GM21825 (cell line): ENCODE measurements around the gene KTI12.
"Not testable (repeated sequence)": the region's sequence is repeated elsewhere in the genome, so short reads cannot be mapped to it uniquely, and the experiment has no call there.

Experiments used
- ATAC-seq: cut with Tn5 transposase; IDR thresholded peaks from one replicate; pipeline ENCODE4 v1.9.1; 2021; ENCODE audit warnings: mild to moderate bottlenecking, moderate library complexity; ENCODE audit not compliant: unreplicated experiment

KTI12 gene

DNA sequence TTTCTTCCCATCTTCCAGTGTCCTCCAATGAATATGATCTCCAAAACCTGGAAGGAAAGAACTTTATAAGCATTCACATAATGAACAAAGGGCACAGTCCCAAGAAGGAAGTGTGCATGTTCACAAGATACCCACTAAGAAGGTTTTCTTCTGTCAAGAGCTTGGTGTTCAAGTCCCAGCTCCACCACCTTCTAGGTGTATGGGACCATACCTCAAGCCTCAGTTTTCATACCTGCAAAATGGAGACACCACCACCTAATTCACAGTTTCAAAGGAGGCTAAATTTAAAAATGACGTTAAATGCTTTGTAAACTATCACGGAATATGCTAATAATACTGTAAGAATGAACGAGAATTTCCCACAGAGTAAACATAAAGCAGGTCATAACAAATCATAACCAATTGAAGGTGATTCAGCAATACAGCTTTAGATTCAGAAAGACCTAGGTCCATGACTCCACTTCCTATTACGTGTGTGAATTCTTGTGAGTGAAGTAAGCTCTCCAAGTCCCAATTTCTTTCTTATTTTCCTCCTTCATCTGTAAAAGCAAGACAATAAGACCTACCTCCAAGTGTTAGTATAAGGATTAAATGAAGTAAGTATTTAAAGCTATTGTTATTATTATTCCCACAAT is 8.1 kb upstream of the KTI12 start:
- no peak for ATAC-seq

- ATAC-seq, result no peak
Measured at GRCh38 chr1:52037909-52038308, 4.3 kb upstream of the KTI12 start.

GRCh38 chr1:52037402-52037814 is 3.8 kb upstream of the KTI12 start:
- ATAC-seq, result no peak

GRCh38 chr1:52034050-52034384 is 407 bp upstream of the KTI12 start:
- ATAC-seq, result no peak

- ATAC-seq, result peak; percentile 36
Measured at GRCh38 chr1:52032785-52033131, 852 bp downstream of the KTI12 start.

DNA sequence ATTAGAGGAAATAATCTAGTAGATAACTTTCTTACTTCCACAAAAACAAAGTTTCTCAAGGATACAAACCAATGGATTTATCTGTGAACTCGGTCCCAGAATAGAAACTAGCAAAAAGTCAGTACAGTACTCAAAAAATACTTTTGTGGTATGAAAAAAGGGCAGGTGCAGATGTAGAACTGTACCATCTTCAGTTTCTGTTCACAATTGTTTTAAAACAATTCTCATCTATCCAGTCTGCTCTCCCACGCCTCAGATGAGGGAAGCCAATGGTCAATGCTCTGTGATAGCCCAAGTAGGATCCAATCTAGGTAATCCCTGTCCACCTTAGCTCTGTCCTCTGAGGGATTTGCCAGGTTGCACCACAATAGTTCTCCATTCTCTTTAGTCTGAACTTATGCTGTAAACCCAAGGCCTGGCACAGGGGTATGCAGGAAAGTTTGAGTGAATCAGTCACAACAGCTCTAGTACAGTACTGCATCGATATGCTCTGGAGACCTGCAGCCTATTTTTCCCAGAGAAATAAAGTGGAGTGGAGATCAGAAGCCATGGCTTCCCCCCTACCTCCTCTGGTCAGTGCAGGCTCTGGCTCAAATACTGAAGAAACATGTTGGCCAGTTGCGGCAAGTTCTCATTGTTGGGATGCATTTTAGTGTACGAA is 1.4 kb downstream of the KTI12 start:
- peak; percentile 35 for ATAC-seq

DNA sequence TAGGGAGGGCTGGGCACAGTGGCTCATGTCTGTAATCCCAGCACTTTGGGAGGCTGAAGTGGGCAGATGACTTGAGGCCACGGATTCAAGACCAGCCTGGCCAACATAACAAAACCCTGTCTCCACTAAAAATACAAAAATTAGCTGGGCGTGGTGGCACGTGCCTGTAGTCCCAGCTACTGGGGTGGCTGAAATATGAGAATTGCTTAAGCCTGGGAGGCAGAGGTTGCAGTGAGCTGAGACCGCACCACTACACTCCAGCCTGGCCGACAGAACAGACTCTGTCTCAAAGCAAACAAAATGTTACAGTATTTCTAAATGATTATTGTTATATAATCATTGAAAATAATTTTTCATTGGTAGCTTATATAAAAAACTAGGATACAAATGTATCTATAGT is 4.8 kb downstream of the KTI12 start:
- ATAC-seq, result not testable (repeated sequence)

GRCh38 chr1:52028328-52028727 is 5.3 kb downstream of the KTI12 start:
- ATAC-seq, result no peak

GRCh38 chr1:52026278-52026677 is 7.3 kb downstream of the KTI12 start:
- ATAC-seq, result no peak

DNA sequence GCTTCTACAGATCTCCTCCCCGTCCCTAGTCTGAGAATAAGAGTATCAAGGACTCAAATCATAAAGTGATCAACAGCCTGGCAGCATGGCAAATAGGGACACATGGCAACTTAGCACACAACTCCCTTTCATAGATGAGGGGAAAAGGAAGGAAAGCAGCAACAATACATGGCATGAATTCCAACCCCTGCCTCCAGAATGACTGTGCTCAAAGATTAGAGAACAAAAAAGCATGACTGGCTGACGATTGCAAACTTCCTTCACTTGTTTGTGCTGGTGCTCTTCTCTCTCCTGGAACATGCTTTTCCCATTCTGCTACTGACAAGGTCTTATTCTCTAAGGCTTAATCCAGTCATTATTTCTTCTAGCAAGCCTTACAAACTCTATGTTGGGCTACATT is 11.5 kb downstream of the KTI12 start:
- ATAC-seq, result no peak

DNA sequence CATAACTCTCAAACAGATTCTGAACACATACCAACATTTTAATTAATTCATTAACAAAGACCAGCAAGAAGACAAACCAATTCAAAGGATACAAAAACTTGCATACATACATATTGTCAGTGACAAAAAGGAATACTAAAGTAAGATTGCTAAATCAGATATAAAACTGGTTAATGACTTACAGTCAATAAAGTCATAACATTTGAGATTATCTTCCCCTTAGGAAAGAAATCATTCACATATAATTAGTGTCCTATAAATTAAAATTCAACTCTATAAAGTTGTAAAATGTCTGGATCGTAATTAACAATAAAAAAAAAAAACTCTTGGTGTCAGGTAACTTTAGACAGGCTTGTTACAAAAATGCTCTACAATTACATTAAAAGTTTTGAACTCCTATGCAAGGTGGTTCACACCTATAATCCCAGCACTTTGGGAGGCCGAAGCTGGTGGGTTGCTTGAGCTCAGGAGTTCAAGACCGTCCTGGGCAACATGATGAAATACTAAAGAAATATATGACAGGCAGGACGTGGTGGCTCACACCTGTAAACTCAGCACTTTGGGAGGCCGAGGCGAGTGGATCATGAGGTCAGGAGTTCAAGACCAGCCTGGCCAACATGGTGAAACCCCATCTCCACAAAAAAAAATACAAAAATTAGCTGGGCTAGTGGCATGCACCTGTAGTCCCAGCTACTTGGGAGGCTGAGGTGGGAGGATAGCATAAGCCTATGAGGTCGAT is 25.4 kb downstream of the KTI12 start:
- no peak for ATAC-seq

GRCh38 chr1:52007215-52008002 is 26.2 kb downstream of the KTI12 start:
- ATAC-seq, result no peak

DNA sequence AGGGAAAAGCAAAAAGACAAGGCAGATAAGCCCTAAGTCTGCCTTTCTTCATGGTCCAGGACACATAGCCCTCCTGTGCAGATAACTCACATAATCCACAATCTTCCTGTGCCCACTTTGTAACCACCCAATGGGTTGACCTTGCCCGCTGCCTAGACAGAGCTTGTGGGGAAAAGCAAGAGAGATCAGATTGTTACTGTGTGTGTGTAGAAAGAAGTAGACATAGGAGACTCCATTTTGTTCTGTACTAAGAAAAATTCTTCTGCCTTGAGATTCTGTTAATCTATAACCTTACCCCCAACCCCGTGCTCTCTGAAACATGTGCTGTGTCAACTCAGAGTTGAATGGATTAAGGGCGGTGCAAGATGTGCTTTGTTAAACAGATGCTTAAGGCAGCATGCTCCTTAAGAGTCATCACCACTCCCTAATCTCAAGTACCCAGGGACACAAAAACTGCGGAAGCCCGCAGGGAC is 27.5 kb downstream of the KTI12 start:
- ATAC-seq, result not testable (repeated sequence)

- not testable (repeated sequence) for ATAC-seq
Measured at GRCh38 chr1:52005548-52005947, 28.1 kb downstream of the KTI12 start.

DNA sequence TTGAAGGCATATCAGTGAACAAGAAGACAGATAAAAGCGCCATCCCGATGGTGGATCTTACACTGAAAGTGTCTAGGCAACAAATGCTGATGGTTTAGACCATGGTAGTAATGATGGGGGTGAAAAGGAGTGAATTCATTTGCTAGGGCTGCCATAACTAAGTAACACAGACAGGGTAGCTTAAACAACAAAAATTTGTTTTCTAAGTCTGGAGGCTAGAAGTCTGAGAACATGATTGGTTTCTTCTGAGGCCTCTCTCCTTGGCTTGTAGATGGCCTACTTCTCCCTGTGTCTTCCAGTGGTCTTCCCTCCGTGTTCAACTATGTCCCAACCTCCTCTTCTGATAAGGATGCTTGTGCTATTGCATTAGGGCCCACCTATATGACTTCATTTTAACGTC is 29.7 kb downstream of the KTI12 start:
- no peak for ATAC-seq

DNA sequence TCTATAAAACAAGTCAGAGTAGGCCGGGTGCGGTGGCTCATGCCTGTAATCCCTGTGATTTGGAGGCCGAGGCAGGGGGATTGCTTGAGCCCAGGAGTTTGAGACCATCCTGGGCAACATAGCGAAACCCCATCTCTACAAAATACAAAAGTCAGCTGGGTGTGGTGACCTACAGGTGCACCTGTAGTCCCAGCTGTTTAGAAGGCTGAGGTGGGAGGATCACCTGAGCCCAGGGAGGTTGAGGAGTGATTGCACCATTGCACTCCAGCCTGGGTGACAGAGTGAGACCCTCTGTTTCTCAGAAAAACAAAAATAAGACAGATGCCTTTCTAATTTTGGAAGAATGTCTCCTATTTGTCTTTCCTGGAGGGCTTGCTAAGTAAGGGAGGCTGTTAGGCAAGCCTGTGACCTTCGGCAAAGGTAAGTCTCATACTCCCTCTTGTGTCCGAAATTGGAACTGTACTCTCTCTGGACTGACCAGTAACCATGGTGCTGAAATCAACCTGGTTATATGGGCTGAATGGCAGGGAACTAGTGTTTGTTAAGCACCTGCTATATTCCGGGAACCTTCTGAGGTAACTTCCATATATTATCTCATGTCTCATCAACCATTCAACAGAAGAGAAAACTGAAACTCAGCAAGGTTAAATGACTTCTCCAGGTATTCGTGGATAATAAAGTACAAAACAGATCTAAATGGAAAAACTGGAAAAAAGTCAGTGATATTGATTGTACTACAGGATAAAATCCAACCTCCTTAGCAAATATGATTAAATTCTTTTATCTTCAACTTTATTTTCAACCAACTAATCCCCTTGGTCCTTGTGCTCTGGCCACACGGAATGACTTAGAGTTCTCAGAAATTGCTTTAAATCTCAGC is 31.3 kb downstream of the KTI12 start:
- ATAC-seq, result peak; percentile 65

GRCh38 chr1:51998701-51999100 is 34.9 kb downstream of the KTI12 start:
- ATAC-seq, result no peak

- no peak for ATAC-seq
Measured at GRCh38 chr1:51997974-51998382, 35.6 kb downstream of the KTI12 start.

DNA sequence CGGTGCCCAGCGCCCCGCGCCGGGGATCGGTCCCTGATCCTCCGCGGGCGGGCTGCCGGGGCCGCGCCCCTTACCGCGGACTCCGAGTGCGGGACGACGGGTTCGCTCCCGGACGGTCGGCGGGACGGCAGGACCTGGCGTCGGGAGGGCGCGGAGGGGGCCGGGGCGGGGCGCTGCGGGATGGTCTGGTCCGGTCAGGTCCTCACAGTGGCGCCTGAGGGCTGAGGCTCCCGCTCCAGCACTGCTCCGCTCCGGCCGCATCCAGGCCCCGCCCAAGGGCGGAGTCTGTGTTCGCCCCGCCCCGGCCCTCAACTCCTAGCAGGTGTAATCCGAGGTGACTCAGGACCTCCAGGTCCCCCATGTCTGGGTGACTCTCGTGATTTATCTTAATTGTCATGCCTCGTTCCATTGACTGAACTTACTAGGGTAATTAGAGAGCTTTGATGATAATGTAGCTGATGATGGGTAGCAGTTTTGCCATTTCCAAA is 43.1 kb downstream of the KTI12 start, which contains the start of gene RAB3B:
TSS of gene RAB3B (minus strand) at position 223 of the 488 bp plus-strand sequence. CDS start 13,583 bp downstream, outside the sequence.
- ATAC-seq, result no peak
